ENCODE measurements around the gene MMEL1.
"Not testable (repeated sequence)": the region's sequence is repeated elsewhere in the genome, so short reads cannot be mapped to it uniquely, and the experiment has no call there.

MMEL1 gene

GRCh38 chr1:2628191-2628932, 4.5 kb downstream of the MMEL1 start:
- no peak for DNase-seq

GRCh38 chr1:2627746-2628145, 5.1 kb downstream of the MMEL1 start:
- no peak for DNase-seq

- not testable (repeated sequence) for DNase-seq
Observed at GRCh38 chr1:2625748-2626147, 7.1 kb downstream of the MMEL1 start.

- no peak for DNase-seq
Observed at GRCh38 chr1:2625311-2625710, 7.5 kb downstream of the MMEL1 start.

- DNase-seq: no peak
Observed at GRCh38 chr1:2624735-2625300, 8.0 kb downstream of the MMEL1 start.

GRCh38 chr1:2623571-2624337, 9.1 kb downstream of the MMEL1 start:
- no peak for DNase-seq

GRCh38 chr1:2617971-2618470, 14.8 kb downstream of the MMEL1 start:
- DNase-seq: no peak

GRCh38 chr1:2614145-2614544, 18.7 kb downstream of the MMEL1 start:
- no peak for DNase-seq

GRCh38 chr1:2612591-2613365, 20.0 kb downstream of the MMEL1 start:
- no peak for DNase-seq

- DNase-seq: no peak
Observed at GRCh38 chr1:2611621-2612437, 21.0 kb downstream of the MMEL1 start.

GRCh38 chr1:2611031-2611501, 21.8 kb downstream of the MMEL1 start:
- DNase-seq: no peak

- DNase-seq: no peak
Observed at GRCh38 chr1:2610036-2610959, 22.5 kb downstream of the MMEL1 start.

GRCh38 chr1:2609319-2610035, 23.3 kb downstream of the MMEL1 start:
- DNase-seq: no peak

GRCh38 chr1:2607641-2608091, 25.1 kb downstream of the MMEL1 start:
- no peak for DNase-seq

GRCh38 chr1:2606881-2607621, 25.8 kb downstream of the MMEL1 start:
- no peak for DNase-seq

- DNase-seq: no peak
Observed at GRCh38 chr1:2606396-2606880, 26.4 kb downstream of the MMEL1 start.

GRCh38 chr1:2605509-2606395, 27.1 kb downstream of the MMEL1 start:
- DNase-seq: no peak

Data from NCI-H524 (cell line).